HG02610 (cell line): Measurements from ENCODE around the gene CACNG1.
"Not testable (repeated sequence)": the region's sequence is repeated elsewhere in the genome, so short reads cannot be mapped to it uniquely, and the experiment has no call there.

ENCODE experiments used
- ATAC-seq: cut with Tn5 transposase; IDR thresholded peaks from one replicate; pipeline ENCODE4 v1.9.1; 2021; ENCODE audit warnings: mild to moderate bottlenecking, moderate library complexity; ENCODE audit not compliant: unreplicated experiment

Gene CACNG1

DNA sequence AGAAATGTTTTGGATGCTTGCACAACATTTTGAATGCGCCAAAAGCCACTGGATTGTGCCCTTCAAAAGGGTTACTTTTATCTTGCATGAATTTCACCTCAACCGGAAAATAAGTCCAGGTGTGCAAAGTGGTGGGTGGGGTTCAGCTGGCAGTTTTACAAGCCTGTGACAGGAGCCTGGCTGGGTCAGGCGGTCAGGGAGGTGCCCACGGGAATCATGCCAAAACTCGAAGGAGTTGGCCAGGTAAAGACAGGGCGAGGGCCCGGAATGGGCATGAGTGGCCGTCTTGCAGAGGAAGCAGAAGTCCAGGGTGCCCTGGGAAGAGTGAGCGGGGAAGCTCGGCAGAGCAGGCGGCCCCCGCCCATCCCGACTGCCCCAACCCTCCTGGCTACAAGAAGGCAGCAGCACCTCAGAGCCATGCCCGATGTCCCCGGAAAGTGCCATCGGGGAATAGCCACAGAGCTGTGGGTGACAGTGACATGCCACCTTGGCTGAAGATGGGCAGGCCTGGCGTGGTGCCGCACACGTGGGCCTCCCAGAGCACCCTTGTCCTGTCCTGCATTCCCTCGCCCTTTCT is 19.1 kb upstream of the CACNG1 start:
- ATAC-seq = no peak

DNA sequence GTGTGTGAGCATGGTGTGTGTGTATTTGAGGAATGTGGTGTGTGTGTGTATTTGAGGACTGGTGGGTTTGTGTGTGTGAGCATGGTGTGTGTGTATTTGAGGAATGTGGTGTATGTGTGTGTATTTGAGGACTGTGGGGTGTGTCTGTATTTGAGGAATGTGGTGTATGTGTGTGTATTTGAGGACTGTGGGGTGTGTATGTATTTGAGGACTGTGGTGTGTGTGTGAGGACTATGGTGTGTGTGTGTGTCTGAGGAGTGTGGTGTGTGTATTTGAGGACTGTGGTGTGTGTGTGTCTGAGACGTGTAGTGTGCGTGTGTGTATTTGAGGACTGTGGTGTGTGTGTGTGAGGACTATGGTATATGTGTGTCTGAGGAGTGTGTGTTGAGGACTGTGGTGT is 18.0 kb upstream of the CACNG1 start:
- ATAC-seq = no peak

DNA sequence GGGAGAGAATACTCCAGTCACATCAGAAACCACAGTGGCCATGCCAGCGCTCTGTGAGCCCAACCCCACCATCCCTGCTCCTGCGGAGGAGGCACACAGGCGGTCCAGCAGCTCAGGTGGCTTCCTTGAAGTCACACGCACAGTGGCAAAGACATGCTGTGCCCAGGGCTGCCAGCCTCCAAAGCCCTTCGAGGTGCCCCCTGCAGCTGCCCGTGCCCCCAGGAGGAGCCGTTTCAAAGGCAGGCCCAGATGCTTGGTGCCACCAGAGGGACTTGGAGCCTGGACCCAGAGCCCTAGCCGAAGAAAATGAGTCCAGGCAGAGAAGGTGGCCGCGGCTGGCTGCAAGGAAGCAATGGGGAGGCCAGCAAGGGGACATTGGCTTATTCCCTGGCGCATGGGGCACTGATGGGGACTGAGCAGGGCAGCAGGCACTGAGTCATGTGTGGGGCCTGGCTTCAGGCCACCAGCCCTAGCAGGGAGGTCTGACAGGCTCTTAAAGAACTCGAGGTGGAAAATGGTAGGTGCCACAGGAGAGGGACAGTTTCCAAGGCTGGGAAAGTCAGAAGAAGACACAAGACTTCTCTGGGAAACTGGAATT is 17.2 kb upstream of the CACNG1 start:
- ATAC-seq = no peak

DNA sequence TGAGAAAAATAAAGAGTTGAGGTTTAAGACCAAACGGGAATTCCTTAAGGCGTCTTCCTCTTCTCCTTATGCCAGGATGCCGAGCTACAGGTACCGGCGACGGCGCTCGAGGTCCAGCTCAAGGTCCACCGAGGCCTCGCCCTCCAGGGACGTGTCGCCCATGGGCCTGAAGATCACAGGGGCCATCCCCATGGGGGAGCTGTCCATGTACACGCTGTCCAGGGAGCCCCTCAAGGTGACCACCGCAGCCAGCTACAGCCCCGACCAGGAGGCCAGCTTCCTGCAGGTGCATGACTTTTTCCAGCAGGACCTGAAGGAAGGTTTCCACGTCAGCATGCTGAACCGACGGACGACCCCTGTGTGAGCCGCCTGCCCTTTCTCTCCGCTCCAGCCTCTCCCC is 13.7 kb upstream of the CACNG1 start:
- no peak for ATAC-seq

DNA sequence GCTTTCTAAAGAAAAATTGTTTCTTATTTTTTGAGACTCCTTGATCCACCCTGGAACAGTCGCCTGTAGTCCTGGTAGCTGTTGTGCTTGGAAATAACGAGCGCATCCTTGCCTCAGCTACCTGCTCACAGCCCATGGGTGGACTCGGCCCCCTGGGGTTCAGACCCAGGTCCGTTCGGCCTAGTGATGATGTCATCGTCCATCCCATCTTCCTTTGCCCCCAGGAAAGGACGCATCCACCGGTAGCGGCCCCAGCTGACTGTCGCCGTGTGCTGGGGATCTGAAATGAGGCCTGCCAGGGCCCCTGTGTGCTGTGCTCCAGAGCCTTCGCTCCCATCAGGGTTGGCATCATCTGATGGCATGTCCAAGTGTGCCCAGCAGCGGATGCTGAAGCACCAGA is 12.0 kb upstream of the CACNG1 start:
- no peak for ATAC-seq

DNA sequence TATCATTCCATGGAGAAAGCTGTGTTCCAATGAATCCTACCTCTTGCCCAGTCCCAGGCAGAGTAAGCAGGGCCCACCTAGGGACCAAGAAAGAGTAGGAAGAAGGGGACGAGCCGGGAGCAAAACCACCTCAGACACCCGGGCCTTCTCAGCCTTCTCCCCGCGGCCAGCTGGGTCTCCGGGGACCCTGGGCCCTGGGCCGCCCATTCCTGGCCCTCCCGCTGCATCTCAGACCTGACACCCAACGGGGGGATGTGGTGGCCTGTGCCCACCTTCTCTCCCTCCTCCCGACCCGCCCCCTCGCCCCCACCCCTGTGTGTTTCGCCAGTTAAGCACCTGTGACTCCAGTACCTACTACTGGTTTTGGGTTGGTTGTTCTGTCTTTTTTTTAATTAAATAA is 11.4 kb upstream of the CACNG1 start:
- no peak for ATAC-seq

DNA sequence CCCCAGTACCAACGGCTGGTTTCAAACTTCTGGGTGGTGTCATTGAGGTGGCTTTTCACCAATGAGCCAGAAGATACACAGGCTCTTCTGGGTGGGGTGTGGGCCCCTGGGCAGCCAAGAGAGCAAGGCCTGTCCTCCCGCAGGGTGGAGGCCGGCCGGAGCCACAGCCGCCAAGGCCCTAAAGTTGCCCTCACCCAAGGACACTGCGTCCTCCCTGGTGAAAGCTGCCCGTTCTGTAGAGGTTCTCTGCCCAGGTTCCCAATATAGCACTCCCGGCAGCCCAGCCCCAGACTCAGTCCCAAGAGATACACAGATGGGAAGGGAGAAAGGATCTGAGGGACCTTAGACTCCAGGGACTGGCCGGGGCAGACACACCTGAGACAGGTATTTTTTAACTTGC is 10.7 kb upstream of the CACNG1 start:
- no peak for ATAC-seq

DNA sequence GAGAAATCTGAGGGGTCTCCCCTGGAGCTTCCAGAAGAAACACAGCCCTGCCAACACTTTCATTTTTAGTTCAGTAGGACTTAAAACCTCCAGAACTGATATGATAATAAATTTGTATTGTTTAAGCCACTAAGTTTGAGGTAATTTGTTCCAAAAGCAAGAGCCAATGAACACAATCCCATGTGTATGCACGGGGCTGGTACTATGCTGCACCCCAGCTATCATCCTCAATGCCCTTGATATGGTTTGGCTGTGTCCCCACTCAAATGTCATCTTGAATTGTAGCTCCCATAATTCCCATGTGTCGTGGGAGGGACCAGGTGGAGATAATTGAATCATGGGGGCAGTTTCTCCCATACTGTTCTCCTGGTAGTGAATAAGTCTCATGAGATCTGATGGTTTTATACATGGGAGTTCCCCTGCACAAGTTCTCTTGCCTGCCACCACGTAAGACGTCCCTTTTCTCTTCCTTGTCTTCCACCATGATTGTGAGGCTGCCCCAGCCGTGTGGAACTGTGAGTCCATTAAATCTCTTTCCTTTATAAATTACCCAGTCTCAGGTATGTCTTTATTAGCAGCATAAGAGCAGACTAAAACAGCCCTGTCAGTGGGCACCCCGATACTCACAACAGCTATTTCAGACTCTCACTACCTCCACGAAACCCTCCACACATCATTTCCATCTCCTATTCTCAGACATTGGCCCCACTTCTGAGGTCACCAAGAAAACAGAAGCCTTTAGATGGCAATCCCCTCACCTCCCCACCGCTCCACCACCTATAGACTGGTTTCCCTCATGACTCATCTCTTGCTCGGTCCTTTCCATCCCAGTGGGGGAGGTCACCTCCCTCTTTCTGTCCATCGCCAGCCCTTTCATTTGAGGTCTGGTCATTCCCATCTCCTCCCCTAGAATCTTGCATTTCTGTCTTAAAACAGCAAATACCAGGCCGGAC is 8.9 kb upstream of the CACNG1 start:
- ATAC-seq = peak; percentile 89

DNA sequence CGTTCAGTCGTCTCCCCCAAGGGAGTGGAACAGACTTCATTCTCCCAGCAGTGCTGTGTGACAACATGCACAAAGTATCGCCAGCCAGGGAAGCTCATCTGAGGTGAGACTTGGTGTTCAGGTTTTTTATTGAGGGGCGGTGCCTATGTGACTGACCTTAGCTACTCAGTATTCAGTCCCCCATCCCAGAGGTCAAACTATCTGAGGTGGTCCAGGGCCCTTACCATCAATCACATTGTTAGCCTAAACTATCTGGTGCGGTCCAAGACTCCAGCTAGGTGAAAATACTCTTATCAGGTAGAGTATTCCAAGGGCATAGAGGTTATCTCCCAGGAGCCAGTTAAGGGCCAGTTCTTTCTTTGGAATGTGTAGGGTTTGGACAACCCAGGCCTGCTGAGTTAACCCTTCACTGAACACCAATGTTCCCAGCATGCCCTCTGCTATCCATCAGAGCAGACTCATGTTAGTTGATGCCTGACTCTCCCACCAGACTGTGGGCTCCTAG is 5.4 kb upstream of the CACNG1 start:
- ATAC-seq = no peak

DNA sequence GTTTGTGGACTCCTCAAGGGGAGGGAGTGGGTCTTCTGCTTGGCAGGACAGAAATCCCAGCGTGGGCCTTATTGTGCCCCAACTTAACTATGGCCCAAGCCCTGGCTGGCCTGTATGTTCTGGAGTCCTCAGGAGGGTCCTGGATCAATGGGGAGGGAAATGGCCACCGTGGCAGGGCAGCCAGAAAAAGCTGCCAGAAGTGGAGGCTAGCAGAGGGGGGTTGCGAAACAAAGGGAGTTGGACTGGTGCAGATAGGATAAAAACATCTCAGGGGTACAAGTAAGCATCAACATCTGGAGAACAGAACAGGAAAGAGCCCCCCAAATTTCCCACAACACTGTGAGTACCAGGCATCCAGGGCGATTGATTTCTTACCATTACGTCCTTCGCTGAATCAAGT is 3.7 kb upstream of the CACNG1 start:
- ATAC-seq = no peak

DNA sequence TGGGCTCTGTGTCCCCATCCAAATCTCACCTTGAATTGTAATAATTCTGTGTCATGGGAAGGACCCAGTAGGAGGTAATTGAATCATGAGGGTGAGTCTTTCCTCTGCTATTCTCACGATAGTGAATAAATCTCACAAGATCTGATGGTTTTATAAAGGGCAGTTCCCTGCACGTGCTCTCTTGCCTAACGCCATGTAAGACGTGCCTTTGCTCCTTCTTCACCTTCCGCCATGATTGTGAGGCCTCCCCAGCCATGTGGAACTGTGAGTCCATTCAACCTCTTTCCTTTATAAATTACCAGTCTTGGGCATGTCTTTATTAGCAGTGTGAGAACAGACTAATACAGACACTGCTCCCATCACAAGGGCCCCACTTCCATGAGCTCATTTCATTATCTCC is 3.2 kb upstream of the CACNG1 start:
- not testable (repeated sequence) for ATAC-seq

DNA sequence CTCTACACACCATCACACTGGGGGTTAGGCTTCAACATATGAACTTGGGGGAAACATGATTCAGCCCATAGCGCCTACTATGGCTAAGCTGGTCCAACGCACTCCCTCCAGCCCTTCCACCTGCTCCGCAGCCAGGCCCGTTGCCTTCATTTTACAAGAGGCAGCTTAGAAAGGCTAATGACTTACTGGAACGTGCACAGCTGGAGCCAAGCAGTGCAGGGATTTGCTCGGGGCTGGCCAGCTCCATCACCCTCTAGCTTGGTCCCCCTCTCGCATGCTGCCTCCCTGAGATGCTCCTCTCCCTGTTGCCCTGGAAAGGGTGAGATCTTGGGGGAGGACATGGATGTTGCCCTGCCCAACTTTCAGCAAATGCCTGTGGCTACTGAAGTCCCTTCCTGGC is 2.8 kb upstream of the CACNG1 start:
- no peak for ATAC-seq

DNA sequence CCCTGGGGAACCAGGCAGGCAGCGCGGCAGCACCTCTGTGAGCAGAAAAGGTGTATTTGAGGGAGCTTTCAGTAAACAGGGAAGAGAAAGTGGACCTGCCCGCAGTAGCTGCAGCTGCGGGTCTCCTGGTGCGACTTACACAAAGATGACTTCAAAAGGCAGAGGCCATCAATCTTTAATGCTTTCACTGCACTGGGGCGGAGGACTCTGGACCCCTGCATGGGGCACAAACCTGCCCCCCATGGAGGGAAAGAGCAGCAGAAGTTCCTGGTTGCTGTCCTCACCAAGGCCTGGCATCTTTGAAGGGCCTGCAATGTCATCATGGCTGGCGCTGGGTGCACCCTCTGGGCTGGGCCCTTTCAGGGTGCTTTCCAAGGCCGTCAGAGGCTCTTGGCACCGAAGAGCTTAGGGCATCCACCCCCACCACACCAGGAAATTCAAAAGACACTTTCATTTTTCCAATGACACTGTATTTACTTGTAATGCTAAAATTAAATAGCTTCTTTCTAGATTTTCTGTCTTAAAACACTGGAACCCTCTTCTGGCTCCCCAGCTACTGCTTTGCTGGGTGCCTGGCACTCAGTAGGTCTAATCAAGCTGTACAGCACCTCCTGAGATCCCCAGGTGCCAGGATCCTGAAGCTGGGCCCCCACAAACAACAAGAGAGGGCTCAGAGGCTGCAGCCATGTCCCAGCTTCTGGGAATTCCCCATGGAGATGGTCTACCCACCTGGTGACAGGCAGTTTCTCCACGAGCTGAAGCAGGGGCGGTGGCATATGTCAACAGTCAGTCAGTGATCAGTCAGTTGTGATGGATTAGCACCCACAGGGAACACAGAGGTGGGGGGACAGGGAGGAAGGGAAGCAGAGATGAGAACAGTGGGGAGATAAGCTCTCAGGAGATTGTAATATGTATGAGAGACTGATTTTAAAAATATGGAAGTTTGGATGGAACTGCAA is 2.1 kb upstream of the CACNG1 start:
- ATAC-seq = no peak

DNA sequence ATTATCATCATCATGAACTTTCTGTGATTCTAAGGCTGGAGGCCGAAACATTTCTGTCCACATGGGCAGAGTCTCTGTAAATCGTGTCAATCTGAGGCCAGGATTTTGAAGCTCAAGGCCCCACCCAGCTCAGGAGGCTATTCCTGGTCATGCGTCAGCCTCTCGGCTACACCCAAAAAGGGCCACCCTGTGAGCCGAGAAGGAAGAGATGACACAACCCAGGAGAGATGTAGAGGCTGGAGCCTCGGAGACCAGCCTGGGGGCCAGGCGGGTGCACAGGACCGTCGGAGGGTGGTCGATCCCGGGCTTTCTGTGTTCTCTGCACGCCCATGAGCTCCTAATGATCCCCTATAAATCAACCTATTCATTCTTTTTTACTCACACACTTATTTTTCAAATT is 1.1 kb upstream of the CACNG1 start:
- no peak for ATAC-seq

DNA sequence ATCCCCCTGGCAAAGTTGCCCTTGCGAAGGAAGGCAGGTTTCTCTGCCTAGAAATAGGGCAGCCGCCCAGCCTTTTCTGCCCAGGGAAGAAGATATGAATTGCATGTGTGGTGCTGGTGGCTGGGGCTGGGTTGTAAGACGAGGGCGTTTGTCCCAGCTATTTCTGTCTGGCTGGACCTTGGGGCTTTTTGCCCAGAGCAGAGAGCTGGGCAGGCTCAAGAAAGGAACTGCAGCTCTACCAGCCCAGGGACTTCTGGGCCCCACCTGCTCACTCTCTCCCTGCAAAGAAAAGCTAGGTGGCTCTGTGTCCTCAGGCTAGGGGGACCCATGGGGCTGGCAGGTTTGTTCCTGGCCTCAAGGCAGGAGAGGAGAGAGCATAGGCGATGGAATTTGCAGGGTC is 586 bp downstream of the CACNG1 start:
- no peak for ATAC-seq

DNA sequence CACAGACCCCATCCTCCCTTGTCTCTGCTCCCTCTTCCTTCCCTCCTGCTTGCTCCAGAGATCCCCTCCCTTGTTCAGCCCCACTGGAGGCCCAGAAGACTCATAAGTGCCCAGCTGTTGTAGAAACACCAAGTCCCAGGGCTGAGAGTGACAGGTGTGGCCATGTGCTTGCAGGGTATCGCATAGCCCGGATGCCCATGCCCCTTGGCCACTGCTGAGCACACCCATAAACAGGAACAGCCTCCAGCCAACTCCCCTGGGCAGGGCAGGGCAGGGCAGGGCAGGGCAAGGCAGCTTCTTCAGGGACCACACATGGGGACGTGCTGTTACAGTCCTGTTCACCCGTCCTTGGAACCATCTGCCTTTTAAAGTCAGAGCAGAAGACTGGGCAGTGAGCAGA is 2.0 kb downstream of the CACNG1 start:
- ATAC-seq = no peak

DNA sequence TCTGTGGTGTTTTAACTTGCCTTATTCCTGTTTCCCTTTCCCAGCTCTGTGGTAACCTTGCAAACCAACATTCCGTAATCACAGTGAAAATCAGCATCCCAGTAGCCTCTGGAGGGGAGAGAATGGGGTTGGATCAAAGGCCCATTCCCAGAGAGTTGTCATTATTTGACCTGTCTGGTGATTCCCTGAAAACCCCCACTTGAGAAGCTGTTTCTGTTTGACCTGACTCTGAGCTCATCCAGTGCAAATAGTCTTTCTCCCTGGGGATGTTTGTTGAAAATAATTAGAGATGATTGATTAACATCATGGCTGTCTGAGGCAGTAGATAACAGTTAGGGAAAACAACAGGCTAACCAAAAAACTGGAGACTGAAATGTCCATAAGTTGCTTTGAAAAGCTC is 3.0 kb downstream of the CACNG1 start:
- no peak for ATAC-seq

DNA sequence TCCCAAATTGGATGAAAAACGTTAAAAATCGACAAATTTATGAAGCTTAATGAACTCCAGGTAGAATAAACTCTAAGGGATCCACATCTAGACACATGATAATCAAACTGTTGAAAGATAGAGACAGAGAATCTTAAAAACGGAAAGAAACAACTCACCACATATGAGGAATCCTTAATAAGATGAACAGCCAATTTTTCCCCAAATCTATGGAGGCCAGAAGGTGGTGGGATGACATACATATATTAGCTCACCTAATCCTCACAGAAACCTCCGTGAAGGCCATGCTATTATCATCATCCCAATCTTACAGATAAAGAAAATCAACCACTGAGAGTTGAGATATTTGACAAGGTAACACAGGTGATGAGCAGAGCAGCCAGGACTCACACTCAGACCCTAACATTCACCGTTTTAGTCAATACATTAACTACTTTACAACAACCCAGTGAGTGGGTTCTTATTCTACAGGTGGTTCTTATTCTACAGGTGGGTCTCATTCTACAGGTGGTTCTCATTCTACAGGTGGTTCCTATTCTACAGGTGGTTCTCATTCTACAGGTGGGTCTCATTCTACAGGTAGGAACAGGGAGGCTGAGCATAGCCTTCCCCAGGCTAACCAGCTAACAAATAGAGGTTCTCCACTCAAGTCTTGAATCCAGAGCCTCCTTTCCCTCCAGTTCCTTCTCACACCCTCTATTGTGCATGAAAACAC is 4.8 kb downstream of the CACNG1 start:
- ATAC-seq = no peak

DNA sequence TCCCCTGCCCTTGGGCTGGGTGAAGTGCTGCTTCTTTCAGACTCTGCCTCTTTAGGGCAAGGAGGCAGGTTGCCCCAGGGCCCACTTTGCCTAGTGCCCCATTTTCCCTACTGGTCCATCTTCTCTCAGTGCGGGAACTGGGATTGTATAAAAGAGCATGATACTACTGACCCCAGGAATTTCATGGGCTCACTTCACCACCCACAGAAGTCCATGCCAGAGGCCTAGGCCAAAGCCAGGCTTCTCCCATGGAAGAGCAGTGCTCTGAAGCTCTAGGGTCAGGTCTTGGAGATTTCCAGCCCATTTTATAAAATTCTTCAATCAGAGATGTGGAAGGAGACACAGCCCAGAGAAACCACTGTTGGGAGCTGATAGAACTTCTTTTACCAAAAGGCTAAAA is 5.7 kb downstream of the CACNG1 start:
- ATAC-seq = no peak

DNA sequence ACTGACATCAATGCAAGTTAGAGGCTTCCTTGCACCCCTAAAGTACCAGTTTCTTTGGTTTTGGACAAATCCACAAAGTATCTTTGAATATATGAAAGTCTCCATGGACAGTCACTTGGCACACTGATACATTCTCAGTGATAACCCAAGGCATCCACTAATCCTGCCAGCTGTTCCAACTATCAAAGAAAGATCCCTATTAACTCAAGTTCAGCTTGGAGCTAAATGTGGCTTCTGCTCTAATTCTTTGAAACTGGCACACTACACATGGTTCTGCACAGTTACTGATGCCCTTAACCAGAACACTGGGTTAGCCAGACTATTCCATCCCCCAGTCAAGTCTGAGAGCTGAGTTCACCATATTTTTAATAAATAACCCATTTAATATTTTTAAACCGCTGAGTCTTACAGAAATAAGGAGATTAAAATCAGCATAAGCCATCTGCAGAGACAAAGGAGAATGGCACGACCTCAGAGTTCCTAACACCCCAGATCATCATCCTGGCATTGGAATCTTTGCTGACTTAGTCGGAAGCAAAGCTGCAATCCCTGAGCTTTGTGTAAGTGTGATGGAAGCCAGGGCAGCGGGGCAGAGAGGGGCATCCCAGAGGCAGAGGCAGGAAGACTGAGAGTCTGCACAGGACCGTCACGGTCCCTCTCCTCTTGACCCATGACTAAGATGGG is 6.3 kb downstream of the CACNG1 start:
- no peak for ATAC-seq
